Fibroblast of gingiva (primary cell): ENCODE results near the gene FBXO47.

Experiments
- DNase-seq: peaks from one replicate; pipeline ENCODE4 v3.0.0-alpha.2; 2011; ENCODE audit warnings: low read depth

Gene FBXO47

GRCh38 chr17:38904892-38905291 is 62.3 kb downstream of the FBXO47 start:
- no peak for DNase-seq

- DNase-seq = no peak
Measured at GRCh38 chr17:38903404-38903803, 63.8 kb downstream of the FBXO47 start.

- peak; percentile 76 for DNase-seq
Measured at GRCh38 chr17:38900978-38901656, 66.1 kb downstream of the FBXO47 start.

GRCh38 chr17:38899421-38899820 is 67.8 kb downstream of the FBXO47 start:
- DNase-seq = no peak

GRCh38 chr17:38898812-38899348 is 68.3 kb downstream of the FBXO47 start:
- DNase-seq = no peak

GRCh38 chr17:38898291-38898679 is 68.9 kb downstream of the FBXO47 start:
- no peak for DNase-seq

GRCh38 chr17:38897671-38898290 is 69.4 kb downstream of the FBXO47 start:
- DNase-seq = no peak

- DNase-seq = peak; percentile 58
Measured at GRCh38 chr17:38897176-38897575, 70.0 kb downstream of the FBXO47 start.

- DNase-seq = no peak
Measured at GRCh38 chr17:38896346-38896954, 70.8 kb downstream of the FBXO47 start.

GRCh38 chr17:38894276-38894675 is 72.9 kb downstream of the FBXO47 start:
- no peak for DNase-seq

GRCh38 chr17:38893607-38894006 is 73.6 kb downstream of the FBXO47 start:
- no peak for DNase-seq

GRCh38 chr17:38893113-38893512 is 74.1 kb downstream of the FBXO47 start:
- no peak for DNase-seq

- no peak for DNase-seq
Measured at GRCh38 chr17:38892620-38893019, 74.6 kb downstream of the FBXO47 start.

- no peak for DNase-seq
Measured at GRCh38 chr17:38892083-38892482, 75.1 kb downstream of the FBXO47 start.

GRCh38 chr17:38891441-38891840 is 75.8 kb downstream of the FBXO47 start:
- DNase-seq = no peak

GRCh38 chr17:38890410-38890746 is 76.8 kb downstream of the FBXO47 start:
- DNase-seq = no peak

GRCh38 chr17:38889745-38890409 is 77.3 kb downstream of the FBXO47 start:
- DNase-seq = no peak

GRCh38 chr17:38888842-38889241 is 78.4 kb downstream of the FBXO47 start:
- no peak for DNase-seq

GRCh38 chr17:38886643-38887010 is 80.6 kb downstream of the FBXO47 start:
- DNase-seq = no peak
